Dedifferentiated amniotic fluid mesenchymal stem cell (primary cell): Measurements from ENCODE around the gene SPP2.

Experiments used
- DNase-seq: peaks from one replicate; pipeline ENCODE4 v3.0.0-alpha.2; 2016; ENCODE audit errors: extremely low spot score

Gene SPP2

GRCh38 chr2:234091883-234092282, 41.4 kb downstream of the SPP2 start:
- no peak for DNase-seq

GRCh38 chr2:234092344-234092743, 41.8 kb downstream of the SPP2 start:
- DNase-seq: no peak

DNA sequence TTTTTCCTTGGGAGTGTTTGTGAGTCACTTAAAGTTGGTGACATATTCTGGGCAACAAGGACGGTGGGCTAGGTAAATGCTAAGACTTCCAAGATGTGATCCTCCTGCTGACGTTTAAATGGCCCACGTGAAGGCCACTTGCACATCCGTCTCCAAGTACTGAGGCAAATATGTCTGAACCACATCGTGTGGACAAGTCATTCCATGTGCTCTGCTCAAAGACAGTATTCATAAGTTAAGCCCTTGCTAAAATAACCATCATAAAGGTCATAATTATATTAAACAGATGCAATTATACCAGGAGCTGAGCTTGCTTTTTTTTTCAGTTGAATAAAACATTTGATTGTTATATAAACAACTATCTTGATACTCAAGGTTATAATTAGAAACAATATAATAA, 44.8 kb downstream of the SPP2 start:
- DNase-seq: no peak

GRCh38 chr2:234096164-234096563, 45.7 kb downstream of the SPP2 start:
- DNase-seq: no peak

GRCh38 chr2:234098681-234099080, 48.2 kb downstream of the SPP2 start:
- DNase-seq: no peak

DNA sequence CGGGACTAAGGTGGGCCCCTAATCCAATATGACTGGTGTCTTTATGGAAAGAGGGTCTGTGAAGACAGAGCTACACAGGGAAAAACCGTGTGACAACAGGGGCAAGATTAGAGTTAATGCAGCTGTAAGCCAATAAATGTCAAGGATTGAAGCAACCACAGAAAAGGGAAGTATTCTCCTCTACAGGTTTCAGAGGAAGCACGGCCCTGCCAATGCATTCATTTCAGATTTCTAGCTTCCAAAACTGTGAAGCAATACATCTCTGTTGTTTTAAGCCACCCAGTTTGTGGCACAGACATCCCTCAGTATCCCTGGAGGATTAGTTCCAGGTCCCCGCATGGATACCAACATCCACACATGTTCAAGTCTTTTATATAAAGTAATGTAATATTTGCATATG, 48.8 kb downstream of the SPP2 start:
- no peak for DNase-seq

- no peak for DNase-seq
Measured at GRCh38 chr2:234100686-234101085, 50.2 kb downstream of the SPP2 start.

- DNase-seq: no peak
Measured at GRCh38 chr2:234102112-234102511, 51.6 kb downstream of the SPP2 start.

GRCh38 chr2:234107861-234108260, 57.4 kb downstream of the SPP2 start:
- no peak for DNase-seq

- DNase-seq: no peak
Measured at GRCh38 chr2:234109321-234109720, 58.8 kb downstream of the SPP2 start.

GRCh38 chr2:234110219-234110618, 59.7 kb downstream of the SPP2 start:
- DNase-seq: no peak

GRCh38 chr2:234111523-234111922, 61.0 kb downstream of the SPP2 start:
- DNase-seq: no peak

DNA sequence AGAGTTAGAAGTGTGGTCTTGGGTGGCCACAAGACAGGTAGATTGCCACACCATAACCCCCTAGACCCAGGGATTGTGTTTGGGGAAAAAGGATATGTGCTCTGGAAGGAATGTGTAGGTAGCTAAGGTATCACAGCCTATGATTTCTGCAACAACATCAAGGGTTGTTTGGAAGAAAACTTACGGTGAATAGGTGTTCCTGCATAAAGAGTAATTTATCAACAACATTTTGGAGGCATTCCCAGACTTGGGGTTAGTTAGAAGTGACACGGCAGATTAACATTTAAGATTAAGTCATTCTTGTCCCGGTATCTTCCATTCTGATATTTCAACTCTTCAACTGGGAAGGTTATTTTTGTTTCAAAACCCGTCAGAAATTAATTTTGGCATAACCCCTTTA, 65.5 kb downstream of the SPP2 start:
- DNase-seq: no peak

- DNase-seq: no peak
Measured at GRCh38 chr2:234121999-234122398, 71.5 kb downstream of the SPP2 start.

- DNase-seq: no peak
Measured at GRCh38 chr2:234125451-234126145, 75.1 kb downstream of the SPP2 start.

DNA sequence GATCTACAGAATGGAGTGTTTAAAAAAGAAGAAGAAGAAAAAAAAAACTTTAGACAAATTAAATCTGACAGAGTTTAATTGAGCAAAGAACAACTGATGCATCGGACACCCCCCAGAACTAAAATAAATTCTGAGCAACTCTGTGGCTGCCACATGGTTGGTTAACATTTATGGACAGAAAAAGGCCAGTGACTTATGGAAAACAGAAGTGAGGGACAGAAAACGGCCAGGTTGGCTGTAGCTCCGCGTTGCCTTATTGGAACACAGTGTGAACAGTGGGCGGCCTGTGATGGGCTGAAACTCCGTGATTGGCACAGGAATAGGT, 75.6 kb downstream of the SPP2 start:
- no peak for DNase-seq
